GM10847 (cell line): ENCODE results near the gene CLCNKB.

ENCODE experiments used
- POLR2A ChIP-seq: IDR thresholded peaks from 2 replicates; pipeline ENCODE4 v1.6.1; 2011; ENCODE audit not compliant: insufficient read length; ENCODE audit errors: extremely low read depth

The CLCNKB gene

GRCh38 chr1:16012590-16013219 lies 30.9 kb upstream of the CLCNKB start:
- no peak for TF ChIP-seq POLR2A

GRCh38 chr1:16013220-16013907 lies 30.2 kb upstream of the CLCNKB start:
- no peak for TF ChIP-seq POLR2A

- no peak for TF ChIP-seq POLR2A
Measured at GRCh38 chr1:16013908-16014258, 29.7 kb upstream of the CLCNKB start.

- TF ChIP-seq POLR2A = no peak
Measured at GRCh38 chr1:16014509-16015482, 28.8 kb upstream of the CLCNKB start.

- no peak for TF ChIP-seq POLR2A
Measured at GRCh38 chr1:16015491-16015890, 28.1 kb upstream of the CLCNKB start.

GRCh38 chr1:16015960-16016901 lies 27.4 kb upstream of the CLCNKB start:
- TF ChIP-seq POLR2A = no peak

GRCh38 chr1:16017076-16017460 lies 26.5 kb upstream of the CLCNKB start:
- no peak for TF ChIP-seq POLR2A

GRCh38 chr1:16017461-16018303 lies 25.9 kb upstream of the CLCNKB start, which contains the start of gene HSPB7:
HSPB7 (minus strand) TSS chr1:16018043; CDS start chr1:16017963, 80 bp downstream.
- no peak for TF ChIP-seq POLR2A

GRCh38 chr1:16018308-16018707 lies 25.3 kb upstream of the CLCNKB start:
- TF ChIP-seq POLR2A = no peak

GRCh38 chr1:16018749-16019643 lies 24.6 kb upstream of the CLCNKB start:
- TF ChIP-seq POLR2A = no peak

- TF ChIP-seq POLR2A = no peak
Measured at GRCh38 chr1:16019644-16020277, 23.8 kb upstream of the CLCNKB start.

- TF ChIP-seq POLR2A = no peak
Measured at GRCh38 chr1:16020325-16020724, 23.3 kb upstream of the CLCNKB start.
